Stimulated activated CD8-positive, alpha-beta memory T cell treated with anti-CD3 and anti-CD28 coated beads, Interleukin-12 subunit alpha, Interleukin-12 subunit beta, amount 100 ng/mL, for 4 hours (primary cell): ENCODE results near the gene ZNF597.

Experiments
- DNase-seq: peaks from one replicate; pipeline ENCODE4 v3.0.0-alpha.2; 2020; ENCODE audit warnings: low read depth

Gene ZNF597

GRCh38 chr16:3454631-3455147, 11.4 kb upstream of the ZNF597 start:
- DNase-seq, result no peak

GRCh38 chr16:3454093-3454492, 10.8 kb upstream of the ZNF597 start:
- DNase-seq, result no peak

- no peak for DNase-seq
Observed at GRCh38 chr16:3444032-3444388, 706 bp upstream of the ZNF597 start.

- no peak for DNase-seq
Observed at GRCh38 chr16:3439637-3440036, 3.7 kb downstream of the ZNF597 start.

- DNase-seq, result no peak
Observed at GRCh38 chr16:3434373-3434772, 8.9 kb downstream of the ZNF597 start.

GRCh38 chr16:3431779-3432219, 11.5 kb downstream of the ZNF597 start:
- DNase-seq, result peak; percentile 16

- DNase-seq, result no peak
Observed at GRCh38 chr16:3413730-3414379, 29.4 kb downstream of the ZNF597 start.

- no peak for DNase-seq
Observed at GRCh38 chr16:3408561-3409197, 34.6 kb downstream of the ZNF597 start.

GRCh38 chr16:3401719-3402397, 41.4 kb downstream of the ZNF597 start:
- DNase-seq, result no peak

GRCh38 chr16:3400779-3401688, 42.3 kb downstream of the ZNF597 start, which contains the start of the genes ZNF174 and ZSCAN32:
TSS of gene ZNF174 (plus strand) at chr16:3401215. CDS start at chr16:3402005, 790 bp downstream.
TSS of gene ZSCAN32 (minus strand) at chr16:3401004. CDS start at chr16:3397557, 3,447 bp downstream.
- peak; percentile 96 for DNase-seq

- no peak for DNase-seq
Observed at GRCh38 chr16:3400446-3400778, 42.9 kb downstream of the ZNF597 start.

GRCh38 chr16:3389663-3390338, 53.5 kb downstream of the ZNF597 start:
- no peak for DNase-seq

- no peak for DNase-seq
Observed at GRCh38 chr16:3388325-3388724, 55.0 kb downstream of the ZNF597 start.

GRCh38 chr16:3383045-3383448, 60.3 kb downstream of the ZNF597 start:
- DNase-seq, result no peak
